Liver (tissue), 3 donors: ENCODE data around the gene FAM120B.

Experiments
- EGR1 ChIP-seq, 2 donors: IDR thresholded peaks; 2 replicates each; pipeline ENCODE4 v1.6.1; 2016 to 2018; ENCODE audit warnings: antibody characterized with exemption in 2 of 2, low read depth in 2 of 2
- FOXA1 ChIP-seq: IDR thresholded peaks from 2 replicates; pipeline ENCODE4 v1.6.1; 2016; ENCODE audit warnings: antibody characterized with exemption
- GABPA ChIP-seq, 2 donors: IDR thresholded peaks in 1 of 2; conservative IDR thresholded peaks in 1 of 2; 2 replicates each; pipeline ENCODE4 v1.6.1; 2016; ENCODE audit warnings: antibody characterized with exemption in 2 of 2, mild to moderate bottlenecking in 1 of 2, moderate library complexity in 1 of 2
- RAD21 ChIP-seq, 2 donors: IDR thresholded peaks; 2 replicates each; pipeline ENCODE4 v1.6.1; 2016; ENCODE audit warnings: antibody characterized with exemption in 2 of 2, mild to moderate bottlenecking in 2 of 2
- RXRA ChIP-seq, 2 donors: IDR thresholded peaks; 2 replicates each; pipeline ENCODE4 v1.6.1; 2017 to 2018; ENCODE audit warnings: antibody characterized with exemption in 2 of 2, mild to moderate bottlenecking in 1 of 2
- SP1 ChIP-seq: IDR thresholded peaks from 2 replicates; pipeline ENCODE4 v1.6.1; 2018; ENCODE audit warnings: antibody characterized with exemption, mild to moderate bottlenecking
- TF ChIP-seq, protein P1 (sequence below): fragments of 150-350 bp; IDR thresholded peaks from 2 replicates; pipeline ENCODE4 v1.5.1; 2017; ENCODE audit warnings: improper control_type of control experiment, low read depth, low read length; ENCODE audit not compliant: missing input control
- donor health status: healthy.
- donor health status: healthy.

DNA sequence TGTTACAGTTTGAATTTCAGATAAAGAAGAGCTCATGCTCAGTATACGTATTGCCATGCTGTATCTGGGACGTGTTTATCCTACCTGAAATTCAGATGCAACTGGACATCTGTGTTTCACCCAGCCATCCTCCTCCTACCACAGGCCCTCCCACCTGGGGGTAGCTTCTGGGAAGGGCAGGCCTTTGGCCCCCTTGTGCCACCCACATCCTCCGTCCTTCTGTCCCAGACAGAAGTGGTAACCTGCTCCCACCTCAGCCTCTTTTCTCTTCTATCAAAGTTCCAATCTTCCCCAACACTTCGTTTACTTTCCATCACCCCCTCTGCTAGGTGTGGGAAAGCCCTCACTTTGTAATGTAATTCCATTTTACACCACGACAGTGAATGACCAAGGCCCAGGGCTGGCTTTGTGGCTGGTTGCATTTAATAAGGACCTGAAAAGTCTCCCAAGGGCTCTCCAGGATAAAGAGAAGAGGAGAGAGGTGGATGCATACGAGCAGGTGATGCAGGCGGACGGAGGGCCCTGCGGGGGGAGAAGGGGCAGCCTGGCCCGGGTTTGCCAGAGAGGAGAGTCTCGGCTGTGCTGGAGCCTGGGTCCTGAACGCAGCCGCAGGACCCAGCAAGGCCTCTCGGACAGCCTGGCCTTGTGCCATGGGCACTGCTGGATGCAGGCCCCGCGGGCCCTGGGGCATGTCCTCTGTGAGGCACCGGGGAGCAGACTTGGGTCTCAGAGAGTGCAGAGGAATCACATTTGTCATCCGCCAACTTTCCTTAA, 148.1 kb downstream of the FAM120B start:
- TF ChIP-seq GABPA (IDR thresholded peaks at IDR 0.05 in 1 of 2, conservative IDR thresholded peaks at IDR 0.05 in 1 of 2), result no peak
- no peak for TF ChIP-seq FOXA1
- TF ChIP-seq RAD21 (IDR thresholded peaks at IDR 0.05), result no peak
- TF ChIP-seq, protein P1, sequence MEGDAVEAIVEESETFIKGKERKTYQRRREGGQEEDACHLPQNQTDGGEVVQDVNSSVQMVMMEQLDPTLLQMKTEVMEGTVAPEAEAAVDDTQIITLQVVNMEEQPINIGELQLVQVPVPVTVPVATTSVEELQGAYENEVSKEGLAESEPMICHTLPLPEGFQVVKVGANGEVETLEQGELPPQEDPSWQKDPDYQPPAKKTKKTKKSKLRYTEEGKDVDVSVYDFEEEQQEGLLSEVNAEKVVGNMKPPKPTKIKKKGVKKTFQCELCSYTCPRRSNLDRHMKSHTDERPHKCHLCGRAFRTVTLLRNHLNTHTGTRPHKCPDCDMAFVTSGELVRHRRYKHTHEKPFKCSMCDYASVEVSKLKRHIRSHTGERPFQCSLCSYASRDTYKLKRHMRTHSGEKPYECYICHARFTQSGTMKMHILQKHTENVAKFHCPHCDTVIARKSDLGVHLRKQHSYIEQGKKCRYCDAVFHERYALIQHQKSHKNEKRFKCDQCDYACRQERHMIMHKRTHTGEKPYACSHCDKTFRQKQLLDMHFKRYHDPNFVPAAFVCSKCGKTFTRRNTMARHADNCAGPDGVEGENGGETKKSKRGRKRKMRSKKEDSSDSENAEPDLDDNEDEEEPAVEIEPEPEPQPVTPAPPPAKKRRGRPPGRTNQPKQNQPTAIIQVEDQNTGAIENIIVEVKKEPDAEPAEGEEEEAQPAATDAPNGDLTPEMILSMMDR, result no peak
- TF ChIP-seq EGR1 (IDR thresholded peaks at IDR 0.05; ENCODE audit: low read depth in 2 of 2), result no peak
- TF ChIP-seq RXRA (IDR thresholded peaks at IDR 0.05), result no peak
- no peak for TF ChIP-seq SP1
